ENCODE results near the gene PLIN4. TPM values are rescaled to one million over a fixed set of nuclear protein-coding genes. Genes with fewer than 3 reads are reported as not detected.

The PLIN4 gene
- under 0.01 TPM in 2 replicates for total RNA-seq

GRCh38 chr19:4518345-4519171, at the start of gene PLIN4:
TSS of gene PLIN4 (minus strand) at chr19:4518486. CDS start at chr19:4518272, 214 bp downstream.

GRCh38 chr19:4559569-4559968, 41.3 kb upstream of the PLIN4 start, which contains the start of gene SEMA6B:
TSS of gene SEMA6B (minus strand) at chr19:4559684. CDS start at chr19:4558457, 1,227 bp downstream.

GRCh38 chr19:4539693-4540581, 21.7 kb upstream of the PLIN4 start, which contains the start of gene LRG1:
TSS of gene LRG1 (minus strand) at chr19:4540036. CDS start at chr19:4540013, 23 bp downstream.

GRCh38 chr19:4534836-4535658, 16.8 kb upstream of the PLIN4 start, which contains the start of gene PLIN5:
TSS of gene PLIN5 (minus strand) at chr19:4535224. CDS start at chr19:4534074, 1,150 bp downstream.

GRCh38 chr19:4472174-4472974, 45.9 kb downstream of the PLIN4 start, which contains the start of gene HDGFL2:
TSS of gene HDGFL2 (plus strand) at chr19:4472297. CDS start at chr19:4472351, 54 bp downstream.

GRCh38 chr19:4457654-4458395, 60.5 kb downstream of the PLIN4 start, which contains the start of gene UBXN6:
TSS of gene UBXN6 (minus strand) at chr19:4457794. CDS start at chr19:4457697, 97 bp downstream.

Other genes with a start within 250 kb of the PLIN4 start
- gene SHD, start 239.2 kb downstream of the PLIN4 start, total RNA-seq = not detected in 2 replicates
- not detected in 2 replicates for gene TMIGD2, start 216.1 kb downstream of the PLIN4 start, total RNA-seq
- 20.6 and 28.9 TPM in 2 replicates for gene FSD1, start 213.9 kb downstream of the PLIN4 start, total RNA-seq
- 7.9 and 17.1 TPM in 2 replicates for gene STAP2, start 179.7 kb downstream of the PLIN4 start, total RNA-seq
- 7.7 and 9.6 TPM in 2 replicates for gene MPND, start 174.9 kb downstream of the PLIN4 start, total RNA-seq
- gene SH3GL1, start 117.9 kb downstream of the PLIN4 start, total RNA-seq = 41.4 and 42.6 TPM in 2 replicates
- 8.6 and 13.9 TPM in 2 replicates for gene CHAF1A, start 115.8 kb downstream of the PLIN4 start, total RNA-seq
- gene UBXN6, start 60.7 kb downstream of the PLIN4 start, total RNA-seq = 81.5 and 101 TPM in 2 replicates
- gene HDGFL2, start 46.2 kb downstream of the PLIN4 start, total RNA-seq = 67.5 and 70.9 TPM in 2 replicates
- gene PLIN5, start 16.7 kb upstream of the PLIN4 start, total RNA-seq = under 0.01 and 0.09 TPM in 2 replicates
- 0.28 and 0.36 TPM in 2 replicates for gene LRG1, start 21.6 kb upstream of the PLIN4 start, total RNA-seq
- 115 and 121 TPM in 2 replicates for gene SEMA6B, start 41.2 kb upstream of the PLIN4 start, total RNA-seq
- gene TNFAIP8L1, start 121.0 kb upstream of the PLIN4 start, total RNA-seq = 27.3 and 33.1 TPM in 2 replicates
- gene MYDGF, start 151.9 kb upstream of the PLIN4 start, total RNA-seq = 204 and 226 TPM in 2 replicates
- 19.2 and 33.8 TPM in 2 replicates for gene DPP9, start 205.4 kb upstream of the PLIN4 start, total RNA-seq